Mammary epithelial cell (primary cell): Measurements from ENCODE around the gene COL5A1.

ENCODE experiments used
- EZH2 ChIP-seq: IDR thresholded peaks from 2 replicates; pipeline ENCODE4 v1.6.1; 2012; ENCODE audit warnings: low read length, inconsistent platforms, borderline replicate concordance
- TF ChIP-seq, protein P1 (sequence below), 2 donors: IDR thresholded peaks in 1 of 2; conservative IDR thresholded peaks in 1 of 2; 2 replicates each; pipeline ENCODE4 v1.5.1; 2011 to 2012; ENCODE audit warnings: inconsistent platforms in 2 of 2, low read length in 2 of 2, mild to moderate bottlenecking in 2 of 2, control low read depth in 1 of 2, low read depth in 1 of 2; ENCODE audit not compliant: insufficient read depth in 1 of 2; ENCODE audit errors: extremely low read depth in 1 of 2

DNA sequence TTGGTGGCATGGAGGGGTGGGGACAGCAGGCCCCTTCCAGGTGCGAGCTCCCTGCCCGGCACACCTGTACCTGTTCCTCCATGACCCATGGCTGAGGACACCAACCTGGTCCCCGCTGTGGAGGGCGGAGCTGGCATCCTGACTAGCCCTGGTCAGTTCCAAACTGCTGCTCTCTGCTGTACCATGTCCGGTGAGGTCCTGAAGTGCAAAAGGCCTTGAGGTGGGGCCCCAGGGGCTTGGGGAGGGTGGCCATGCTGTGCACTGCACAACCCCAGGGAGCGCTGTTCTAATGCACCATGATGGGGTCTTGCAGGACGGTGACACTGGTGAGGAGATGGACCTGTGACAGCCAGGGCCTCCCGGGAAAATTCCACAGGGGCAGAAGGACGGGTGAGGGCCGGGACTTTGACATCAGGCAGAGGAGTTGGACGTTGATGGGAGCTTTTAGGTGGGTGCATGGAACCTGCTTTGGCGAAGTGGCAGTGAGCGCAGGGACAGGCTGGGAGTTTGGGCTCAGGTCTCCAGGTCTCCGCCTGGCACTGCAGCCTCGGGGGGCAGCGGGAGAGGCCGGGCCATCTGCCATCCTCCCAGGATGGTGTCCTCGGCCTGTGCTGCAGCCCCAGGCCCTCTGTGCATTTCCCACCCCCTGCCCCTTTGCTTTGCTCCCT, 38.9 kb downstream of the COL5A1 start:
- TF ChIP-seq, protein P1, sequence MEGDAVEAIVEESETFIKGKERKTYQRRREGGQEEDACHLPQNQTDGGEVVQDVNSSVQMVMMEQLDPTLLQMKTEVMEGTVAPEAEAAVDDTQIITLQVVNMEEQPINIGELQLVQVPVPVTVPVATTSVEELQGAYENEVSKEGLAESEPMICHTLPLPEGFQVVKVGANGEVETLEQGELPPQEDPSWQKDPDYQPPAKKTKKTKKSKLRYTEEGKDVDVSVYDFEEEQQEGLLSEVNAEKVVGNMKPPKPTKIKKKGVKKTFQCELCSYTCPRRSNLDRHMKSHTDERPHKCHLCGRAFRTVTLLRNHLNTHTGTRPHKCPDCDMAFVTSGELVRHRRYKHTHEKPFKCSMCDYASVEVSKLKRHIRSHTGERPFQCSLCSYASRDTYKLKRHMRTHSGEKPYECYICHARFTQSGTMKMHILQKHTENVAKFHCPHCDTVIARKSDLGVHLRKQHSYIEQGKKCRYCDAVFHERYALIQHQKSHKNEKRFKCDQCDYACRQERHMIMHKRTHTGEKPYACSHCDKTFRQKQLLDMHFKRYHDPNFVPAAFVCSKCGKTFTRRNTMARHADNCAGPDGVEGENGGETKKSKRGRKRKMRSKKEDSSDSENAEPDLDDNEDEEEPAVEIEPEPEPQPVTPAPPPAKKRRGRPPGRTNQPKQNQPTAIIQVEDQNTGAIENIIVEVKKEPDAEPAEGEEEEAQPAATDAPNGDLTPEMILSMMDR (conservative IDR thresholded peaks at IDR 0.05 in 1 of 2, IDR thresholded peaks at IDR 0.05 in 1 of 2; ENCODE audit: extremely low read depth in 1 of 2, insufficient read depth in 1 of 2, low read depth in 1 of 2, low read length in 2 of 2), result no peak
- TF ChIP-seq EZH2, result no peak
